ENCODE results near the gene RFTN1. TPM values are rescaled to one million over a fixed set of nuclear protein-coding genes. Genes with fewer than 3 reads are reported as not detected.
A peak's percentile ranks its signal among the peaks of the same experiment; 100 is the strongest.

Gene RFTN1
- total and polyA plus RNA-seq, 12 donors = 8.3 to 35.7 (median 17.4) TPM

GRCh38 chr3:16290007-16290826, 223.3 kb downstream of the RFTN1 start:
- WGBS, 4 donors = 47 to 59% (median 54%) methylated on average over 3 of the region's 3 CpGs
- peaks cover 0 to 5% of the 10 kb centered on the region in 2 donors for H3K4me1 ChIP-seq (replicated peaks in 1 of 2)
- no peak overlapping the region for H3K4me3 ChIP-seq
- peak; percentile 29 to 77 (median 50) for DNase-seq
- intact Hi-C loops (cut with DNase I) = loop anchor here in 1 of 2 donors (5.0 kb wide), 1 partner anchor 262 kb away; no protein-coding TSS in a partner anchor
- no peaks in the 10 kb centered on the region for H3K9me3 ChIP-seq (replicated peaks in 1 of 3)
- TF ChIP-seq POLR2A (IDR thresholded peaks at IDR 0.05) (no peak), CTCF (IDR thresholded peaks at IDR 0.05) (peak; percentile 56 to 84 (median 74))
- no peaks in the 10 kb centered on the region for H3K27me3 ChIP-seq
- H3K27ac ChIP-seq = no peak overlapping the region
- no peaks in the 10 kb centered on the region for H3K36me3 ChIP-seq (replicated peaks in 1 of 2)

- H3K4me3 ChIP-seq = no peak overlapping the region
- H3K4me1 ChIP-seq (replicated peaks in 1 of 2) = peaks cover 0 to 5% of the 10 kb centered on the region in 2 donors
- no peaks in the 10 kb centered on the region for H3K27me3 ChIP-seq
- no peaks in the 10 kb centered on the region for H3K9me3 ChIP-seq (replicated peaks in 1 of 3)
- H3K36me3 ChIP-seq (replicated peaks in 1 of 2) = no peaks in the 10 kb centered on the region
- intact Hi-C loops (cut with DNase I) = loop anchor here in 1 of 2 donors (5.0 kb wide), 1 partner anchor 263 kb away; no protein-coding TSS in a partner anchor
- no peak for DNase-seq
- no peak for TF ChIP-seq POLR2A (IDR thresholded peaks at IDR 0.05)
- no peak for TF ChIP-seq CTCF (IDR thresholded peaks at IDR 0.05)
- 78 to 95% (median 86%) methylated on average over 2 of the region's 2 CpGs for WGBS, 4 donors
- no peak overlapping the region for H3K27ac ChIP-seq
Measured at GRCh38 chr3:16289144-16289889, 224.2 kb downstream of the RFTN1 start.

DNA sequence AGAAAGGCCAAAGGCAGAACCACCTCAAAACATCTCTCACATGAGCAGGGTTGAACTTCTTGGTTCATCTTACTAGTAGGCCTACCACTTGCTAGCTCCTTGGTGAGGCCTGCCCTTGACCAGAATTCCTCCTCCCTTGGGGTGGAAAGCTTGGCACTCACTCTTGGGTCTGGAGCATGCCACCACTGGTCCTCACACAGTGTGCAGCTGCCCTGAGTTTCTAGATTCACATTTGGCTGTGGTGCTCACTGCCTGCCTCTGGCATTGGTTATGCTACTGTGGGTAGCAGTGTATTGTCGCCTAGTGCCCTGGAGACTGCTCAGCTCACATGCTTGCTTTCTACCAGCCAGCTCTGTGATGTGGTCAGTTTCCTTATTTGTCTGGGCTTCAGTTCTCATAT, 224.8 kb downstream of the RFTN1 start:
- no peaks in the 10 kb centered on the region for H3K36me3 ChIP-seq (replicated peaks in 1 of 2)
- TF ChIP-seq CTCF (IDR thresholded peaks at IDR 0.05) (no peak), POLR2A (IDR thresholded peaks at IDR 0.05) (no peak)
- WGBS, 4 donors = 71 to 93% (median 76%) methylated on average over 1 of the region's 1 CpG
- intact Hi-C loops (cut with DNase I) = loop anchor here in 1 of 2 donors (5.0 kb wide), 1 partner anchor 264 kb away; no protein-coding TSS in a partner anchor
- H3K27ac ChIP-seq = no peak overlapping the region
- H3K4me3 ChIP-seq = no peak overlapping the region
- no peaks in the 10 kb centered on the region for H3K27me3 ChIP-seq
- H3K9me3 ChIP-seq (replicated peaks in 1 of 3) = no peaks in the 10 kb centered on the region
- H3K4me1 ChIP-seq (replicated peaks in 1 of 2) = peaks cover 0 to 5% of the 10 kb centered on the region in 2 donors
- DNase-seq = no peak
